Suprapubic skin (tissue), 3 donors: ENCODE data around the gene CCDC40.

Experiments used
- CTCF ChIP-seq, 2 donors: fragments of 200-600 bp in 1 of 2; fragments of 450-650 bp in 1 of 2; sonication (generic) in 1 of 2; IDR thresholded peaks; one replicate each; pipeline ENCODE4 v1.5.1; 2016 to 2019; ENCODE audit warnings: antibody characterized with exemption in 2 of 2, mild to moderate bottlenecking in 1 of 2, moderate library complexity in 1 of 2
- EP300 ChIP-seq: sonication (generic); formaldehyde crosslinking; IDR thresholded peaks from one replicate; pipeline ENCODE4 v1.6.1; 2017; ENCODE audit warnings: antibody characterized with exemption

- no peak for TF ChIP-seq CTCF (IDR thresholded peaks at IDR 0.05)
- no peak for TF ChIP-seq EP300
Measured at GRCh38 chr17:80099291-80100034, 63.0 kb downstream of the CCDC40 start.
